Suprapubic skin (tissue), 4 donors: ENCODE results near the gene TBC1D13. TPM values are rescaled to one million over a fixed set of nuclear protein-coding genes. Genes with fewer than 3 reads are reported as not detected.
"Not testable (repeated sequence)": the region's sequence is repeated elsewhere in the genome, so short reads cannot be mapped to it uniquely, and the experiment has no call there.

Experiments
- DNase-seq, 2 donors: peaks; one replicate each; pipeline ENCODE4 v3.0.0-alpha.2; 2019; ENCODE audit warnings: low spot score in 2 of 2
- H3K27ac ChIP-seq: fragments of 200-600 bp; sonication (generic); one replicate; pipeline ENCODE4 v1.5.1; 2019
- H3K27me3 ChIP-seq: fragments of 200-600 bp; sonication (generic); one replicate; pipeline ENCODE4 v1.5.1; 2019
- H3K36me3 ChIP-seq: fragments of 200-600 bp; sonication (generic); one replicate; pipeline ENCODE4 v1.5.1; 2019
- H3K4me1 ChIP-seq: fragments of 200-600 bp; sonication (generic); one replicate; pipeline ENCODE4 v1.5.1; 2019
- H3K4me3 ChIP-seq: fragments of 200-600 bp; sonication (generic); one replicate; pipeline ENCODE4 v1.5.1; 2019; ENCODE audit warnings: mild to moderate bottlenecking
- H3K9me3 ChIP-seq: fragments of 200-600 bp; sonication (generic); one replicate; pipeline ENCODE4 v1.5.1; 2019
- CTCF ChIP-seq, 2 donors: fragments of 200-600 bp in 1 of 2; fragments of 450-650 bp in 1 of 2; sonication (generic) in 1 of 2; IDR thresholded peaks; one replicate each; pipeline ENCODE4 v1.5.1; 2016 to 2019; ENCODE audit warnings: antibody characterized with exemption in 2 of 2, mild to moderate bottlenecking in 1 of 2, moderate library complexity in 1 of 2
- EP300 ChIP-seq: sonication (generic); formaldehyde crosslinking; IDR thresholded peaks from one replicate; pipeline ENCODE4 v1.6.1; 2017; ENCODE audit warnings: antibody characterized with exemption
- POLR2A ChIP-seq, 2 donors: fragments of 450-650 bp; IDR thresholded peaks; one replicate each; pipeline ENCODE4 v1.6.1; 2017; ENCODE audit warnings: antibody characterized with exemption in 2 of 2, mild to moderate bottlenecking in 2 of 2, moderate library complexity in 2 of 2
- POLR2AphosphoS5 ChIP-seq, 3 donors: sonication (generic); formaldehyde crosslinking; IDR thresholded peaks; one replicate each; pipeline ENCODE4 v1.6.1; 2017; ENCODE audit warnings: antibody characterized with exemption in 3 of 3
- WGBS: methylation state at CpG from one replicate; pipeline ENCODE4 v1.1.5; 2018; 5-methylcytosine and 5-hydroxymethylcytosine counted together
- total RNA-seq, 4 donors: library from RNA; depleted of rRNA; stranded (reverse); fragments of >200 nt; gene quantifications; one replicate each; pipeline ENCODE4 v1.1.0, GENCODE V29; 2016

The TBC1D13 gene
- total RNA-seq, 4 donors from 2014 or later, result 11.9 to 27.8 (median 20.0) TPM

GRCh38 chr9:128785427-128785826, 1.6 kb upstream of the TBC1D13 start:
- WGBS, result 94% methylated on average over 6 of the region's 6 CpGs
- no peak overlapping the region for H3K4me3 ChIP-seq
- no peak overlapping the region for H3K27ac ChIP-seq
- peaks cover 6% of the 10 kb centered on the region for H3K36me3 ChIP-seq
- no peaks in the 10 kb centered on the region for H3K9me3 ChIP-seq
- no peaks in the 10 kb centered on the region for H3K27me3 ChIP-seq
- no peak for DNase-seq
- peaks cover 16% of the 10 kb centered on the region for H3K4me1 ChIP-seq
- TF ChIP-seq POLR2AphosphoS5 (IDR thresholded peaks at IDR 0.05) (no peak), CTCF (IDR thresholded peaks at IDR 0.05) (no peak), EP300 (no peak), POLR2A (IDR thresholded peaks at IDR 0.05) (no peak)

GRCh38 chr9:128787659-128788058, 606 bp downstream of the TBC1D13 start:
- 3% methylated on average over 7 of the region's 7 CpGs for WGBS
- Histone ChIP-seq H3K4me3 (peak overlapping the region; percentile 79), H3K4me1 (peaks cover 16% of the 10 kb centered on the region), H3K36me3 (peaks cover 29% of the 10 kb centered on the region), H3K27ac (peak overlapping the region; percentile 85), H3K27me3 (no peaks in the 10 kb centered on the region), H3K9me3 (no peaks in the 10 kb centered on the region)
- TF ChIP-seq POLR2A (IDR thresholded peaks at IDR 0.05), result no peak
- no peak for DNase-seq

- TF ChIP-seq POLR2A (IDR thresholded peaks at IDR 0.05), result no peak
- TF ChIP-seq CTCF (IDR thresholded peaks at IDR 0.05), result no peak
- TF ChIP-seq EP300, result no peak
- no peak for TF ChIP-seq POLR2AphosphoS5 (IDR thresholded peaks at IDR 0.05)
These were observed 1.4 kb downstream of the TBC1D13 start for GRCh38 chr9:128788445-128788844.

GRCh38 chr9:128790536-128790935, 3.5 kb downstream of the TBC1D13 start:
- no peak for DNase-seq
- peaks cover 49% of the 10 kb centered on the region for H3K36me3 ChIP-seq
- no peak for TF ChIP-seq POLR2AphosphoS5 (IDR thresholded peaks at IDR 0.05)
- no peak for TF ChIP-seq POLR2A (IDR thresholded peaks at IDR 0.05)
- no peak for TF ChIP-seq EP300
- no peak overlapping the region for H3K4me3 ChIP-seq
- H3K27ac ChIP-seq, result no peak overlapping the region
- no peaks in the 10 kb centered on the region for H3K9me3 ChIP-seq
- no peaks in the 10 kb centered on the region for H3K27me3 ChIP-seq
- 97% methylated on average over 3 of the region's 4 CpGs for WGBS
- H3K4me1 ChIP-seq, result peaks cover 16% of the 10 kb centered on the region

More at GRCh38 chr9:128788445-128788844, 1.4 kb downstream of the TBC1D13 start:
- H3K4me1 ChIP-seq, result peaks cover 16% of the 10 kb centered on the region
- peaks cover 37% of the 10 kb centered on the region for H3K36me3 ChIP-seq
- no peaks in the 10 kb centered on the region for H3K9me3 ChIP-seq
- WGBS, result 100% methylated on average over 1 of the region's 1 CpG
- H3K27ac ChIP-seq, result no peak overlapping the region
- no peaks in the 10 kb centered on the region for H3K27me3 ChIP-seq
- H3K4me3 ChIP-seq, result peak overlapping the region; percentile 79
- no peak for DNase-seq

GRCh38 chr9:128792134-128792533, 5.1 kb downstream of the TBC1D13 start:
- no peak overlapping the region for H3K27ac ChIP-seq
- no peak for TF ChIP-seq POLR2A (IDR thresholded peaks at IDR 0.05)
- TF ChIP-seq POLR2AphosphoS5 (IDR thresholded peaks at IDR 0.05), result no peak
- no peak for TF ChIP-seq CTCF (IDR thresholded peaks at IDR 0.05)
- no peak for TF ChIP-seq EP300
- no peak overlapping the region for H3K4me3 ChIP-seq
- peaks cover 16% of the 10 kb centered on the region for H3K4me1 ChIP-seq
- 95% methylated on average over 8 of the region's 9 CpGs for WGBS
- no peak for DNase-seq
- H3K36me3 ChIP-seq, result peaks cover 63% of the 10 kb centered on the region
- no peaks in the 10 kb centered on the region for H3K27me3 ChIP-seq
- no peaks in the 10 kb centered on the region for H3K9me3 ChIP-seq

GRCh38 chr9:128792978-128793686, 6.1 kb downstream of the TBC1D13 start:
- Histone ChIP-seq H3K9me3 (no peaks in the 10 kb centered on the region), H3K4me1 (peaks cover 9% of the 10 kb centered on the region), H3K4me3 (no peak overlapping the region), H3K27ac (no peak overlapping the region), H3K27me3 (no peaks in the 10 kb centered on the region), H3K36me3 (peaks cover 73% of the 10 kb centered on the region)
- no peak for DNase-seq
- WGBS, result 87% methylated on average over 8 of the region's 8 CpGs
- no peak for TF ChIP-seq POLR2AphosphoS5 (IDR thresholded peaks at IDR 0.05)
- TF ChIP-seq CTCF (IDR thresholded peaks at IDR 0.05), result no peak
- no peak for TF ChIP-seq POLR2A (IDR thresholded peaks at IDR 0.05)
- no peak for TF ChIP-seq EP300

GRCh38 chr9:128794961-128795360, 7.9 kb downstream of the TBC1D13 start:
- not testable (repeated sequence) for H3K9me3 ChIP-seq, H3K4me1 ChIP-seq, H3K4me3 ChIP-seq, H3K27ac ChIP-seq, H3K27me3 ChIP-seq, DNase-seq
- WGBS, result 32% methylated on average over 2 of the region's 2 CpGs
- H3K36me3 ChIP-seq, result peaks cover 89% of the 10 kb centered on the region
